Measurements from ENCODE around the gene KCNK16. TPM values are rescaled to one million over a fixed set of nuclear protein-coding genes. Genes with fewer than 3 reads are reported as not detected.
A peak's percentile ranks its signal among the peaks of the same experiment; 100 is the strongest.

The KCNK16 gene
- total and polyA plus RNA-seq, 10 donors, result not detected

DNA sequence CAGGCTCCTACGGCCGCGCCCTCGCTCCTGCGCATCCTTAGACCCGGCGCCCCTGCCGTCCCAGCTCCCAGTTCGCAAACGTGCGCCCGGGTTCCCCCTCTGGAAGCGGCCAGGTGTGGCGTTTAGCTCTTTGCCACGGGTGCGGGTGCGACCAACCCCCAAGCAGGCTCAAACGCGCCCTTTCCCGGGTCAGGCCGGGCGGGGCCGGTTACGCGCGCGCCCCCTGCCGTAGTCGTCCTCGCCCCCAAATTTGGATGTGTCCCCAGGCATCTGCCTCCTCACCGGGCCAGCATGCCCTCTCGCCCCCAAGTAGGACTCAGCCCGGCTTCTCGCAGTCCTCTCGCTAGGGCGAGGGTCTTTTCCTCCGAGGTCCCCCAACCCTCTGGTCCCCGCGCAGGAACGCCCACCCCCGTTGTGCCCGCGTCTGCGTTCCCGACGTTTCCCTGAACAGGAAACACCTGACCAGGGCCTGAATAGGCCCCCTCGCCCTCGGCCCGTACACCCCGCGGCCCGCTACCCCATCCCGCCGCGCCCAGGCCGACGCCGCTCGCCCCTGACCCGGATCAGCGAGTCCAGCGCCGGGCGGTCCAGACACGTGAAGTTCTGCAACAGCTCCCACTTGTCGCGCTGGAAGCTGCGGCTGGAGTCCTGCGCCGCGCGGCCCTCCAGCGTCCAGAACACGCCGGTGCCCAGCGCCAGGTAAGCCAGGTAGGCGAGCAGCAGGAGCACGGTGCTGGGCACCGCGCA is 8.8 kb downstream of the KCNK16 start:
- Histone ChIP-seq H3K4me1 (peaks cover 10 to 31% (median 18%) of the 10 kb centered on the region in 6 donors), H3K4me3 (peak overlapping the region in 7 of 8 donors; percentile 18 to 59 (median 28)), H3K36me3 (no peaks in the 10 kb centered on the region), H3K9me3 (no peaks in the 10 kb centered on the region), H3K27me3 (replicated peaks in 1 of 7) (peaks cover 7 to 69% (median 40%) of the 10 kb centered on the region in 7 donors), H3K27ac (no peak overlapping the region)
- DNase-seq, result no peak
- 0 to 4% (median 2%) methylated on average over 61 to 80 of the region's 80 CpGs for WGBS, 5 donors
- TF ChIP-seq POLR2AphosphoS5 (IDR thresholded peaks at IDR 0.05) (no peak), POLR2A (IDR thresholded peaks at IDR 0.05) (no peak)
- TF ChIP-seq, protein P1, sequence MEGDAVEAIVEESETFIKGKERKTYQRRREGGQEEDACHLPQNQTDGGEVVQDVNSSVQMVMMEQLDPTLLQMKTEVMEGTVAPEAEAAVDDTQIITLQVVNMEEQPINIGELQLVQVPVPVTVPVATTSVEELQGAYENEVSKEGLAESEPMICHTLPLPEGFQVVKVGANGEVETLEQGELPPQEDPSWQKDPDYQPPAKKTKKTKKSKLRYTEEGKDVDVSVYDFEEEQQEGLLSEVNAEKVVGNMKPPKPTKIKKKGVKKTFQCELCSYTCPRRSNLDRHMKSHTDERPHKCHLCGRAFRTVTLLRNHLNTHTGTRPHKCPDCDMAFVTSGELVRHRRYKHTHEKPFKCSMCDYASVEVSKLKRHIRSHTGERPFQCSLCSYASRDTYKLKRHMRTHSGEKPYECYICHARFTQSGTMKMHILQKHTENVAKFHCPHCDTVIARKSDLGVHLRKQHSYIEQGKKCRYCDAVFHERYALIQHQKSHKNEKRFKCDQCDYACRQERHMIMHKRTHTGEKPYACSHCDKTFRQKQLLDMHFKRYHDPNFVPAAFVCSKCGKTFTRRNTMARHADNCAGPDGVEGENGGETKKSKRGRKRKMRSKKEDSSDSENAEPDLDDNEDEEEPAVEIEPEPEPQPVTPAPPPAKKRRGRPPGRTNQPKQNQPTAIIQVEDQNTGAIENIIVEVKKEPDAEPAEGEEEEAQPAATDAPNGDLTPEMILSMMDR (IDR thresholded peaks at IDR 0.05 in 8 of 11, conservative IDR thresholded peaks at IDR 0.05 in 3 of 11), result peak in 1 of 11 experiments; percentile 2
- intact Hi-C loops (cut with DNase I; ENCODE audit: low total_unique reads), result no loop called here

DNA sequence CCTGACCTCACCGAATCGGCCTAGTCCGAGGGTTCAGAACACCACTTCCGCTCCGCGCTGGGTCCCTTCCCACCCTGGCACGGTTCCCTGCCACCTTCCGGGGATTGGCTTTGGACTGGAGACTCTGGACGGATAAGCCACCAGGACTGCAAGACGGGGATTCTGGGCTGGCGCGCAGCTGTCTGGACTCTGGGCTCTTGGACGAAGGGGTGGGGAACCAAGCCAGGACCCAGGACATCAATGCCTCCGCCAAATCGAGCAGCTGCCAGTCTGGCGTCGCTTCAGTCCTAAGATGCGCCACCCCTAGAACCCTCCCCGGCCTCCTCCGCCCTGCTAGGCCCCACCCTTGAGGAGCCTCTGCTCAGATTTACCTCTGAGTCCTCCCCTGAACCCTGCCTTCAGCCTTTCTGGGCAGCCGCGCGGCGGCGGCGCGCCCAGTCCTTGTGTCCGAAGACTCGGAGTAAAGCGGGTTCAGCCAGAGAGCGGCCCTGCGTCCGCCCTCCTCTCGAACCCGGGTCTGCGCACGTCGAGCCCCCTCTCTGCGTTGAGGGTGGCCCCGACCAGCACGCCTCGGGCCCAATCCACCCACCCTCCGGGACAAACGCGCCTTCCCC is 9.5 kb downstream of the KCNK16 start:
- peaks cover 10 to 31% (median 18%) of the 10 kb centered on the region in 6 donors for H3K4me1 ChIP-seq
- 8 to 58% (median 17%) methylated on average over 11 to 45 of the region's 45 CpGs for WGBS, 5 donors
- TF ChIP-seq, protein P1 (IDR thresholded peaks at IDR 0.05 in 8 of 11, conservative IDR thresholded peaks at IDR 0.05 in 3 of 11), result no peak
- no peak for TF ChIP-seq POLR2AphosphoS5 (IDR thresholded peaks at IDR 0.05)
- no peak for TF ChIP-seq POLR2A (IDR thresholded peaks at IDR 0.05)
- intact Hi-C loops (cut with DNase I; ENCODE audit: low total_unique reads), result no loop called here
- no peak overlapping the region for H3K27ac ChIP-seq
- DNase-seq, result no peak
- no peaks in the 10 kb centered on the region for H3K36me3 ChIP-seq
- H3K9me3 ChIP-seq, result no peaks in the 10 kb centered on the region
- H3K4me3 ChIP-seq, result peak overlapping the region in 7 of 8 donors; percentile 18 to 59 (median 28)
- H3K27me3 ChIP-seq (replicated peaks in 1 of 7), result peaks cover 7 to 69% (median 40%) of the 10 kb centered on the region in 7 donors

DNA sequence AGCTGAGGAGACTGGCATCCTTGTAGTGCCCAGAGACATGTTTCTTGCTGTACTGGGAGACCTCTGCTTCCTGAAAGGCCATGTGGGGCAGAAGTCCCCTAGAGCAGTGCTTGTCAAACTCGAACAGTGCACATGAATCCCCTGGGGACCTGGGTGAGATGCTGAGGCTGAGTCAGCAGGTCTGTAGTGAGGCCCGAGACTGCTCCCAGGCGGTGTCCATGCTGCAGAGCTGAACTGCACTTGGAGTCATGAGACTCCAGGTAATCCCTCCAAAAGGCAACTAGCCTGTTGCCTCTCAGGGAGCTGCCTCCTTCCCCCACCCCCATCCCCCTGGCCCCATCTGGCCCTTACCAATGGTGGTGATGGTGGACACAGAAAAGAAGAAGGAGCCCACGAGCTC is 12.0 kb downstream of the KCNK16 start:
- Histone ChIP-seq H3K4me3 (no peak overlapping the region), H3K36me3 (no peaks in the 10 kb centered on the region), H3K9me3 (no peaks in the 10 kb centered on the region), H3K27me3 (replicated peaks in 1 of 7) (peaks cover 7 to 62% (median 40%) of the 10 kb centered on the region in 7 donors), H3K4me1 (peaks cover 10 to 31% (median 18%) of the 10 kb centered on the region in 6 donors), H3K27ac (no peak overlapping the region)
- WGBS, 5 donors, result 48 to 69% (median 61%) methylated on average over 2 to 4 of the region's 4 CpGs
- DNase-seq, result no peak
- no peak for TF ChIP-seq POLR2AphosphoS5 (IDR thresholded peaks at IDR 0.05)
- TF ChIP-seq, protein P1 (IDR thresholded peaks at IDR 0.05 in 8 of 11, conservative IDR thresholded peaks at IDR 0.05 in 3 of 11), result no peak
- TF ChIP-seq POLR2A (IDR thresholded peaks at IDR 0.05), result no peak
- intact Hi-C loops (cut with DNase I; ENCODE audit: low total_unique reads), result no loop called here
